Keratinocyte (primary cell): ENCODE data around the gene GPR22. TPM values are rescaled to one million over a fixed set of nuclear protein-coding genes. Genes with fewer than 3 reads are reported as not detected.

Source experiments
- DNase-seq: peaks from one replicate; pipeline ENCODE4 v3.0.0-alpha.2; 2011; ENCODE audit warnings: low read depth, missing footprints, low spot score
- FAIRE-seq: peaks from 2 replicates; lab custom pipeline; 2011; peaks lifted over from hg19 to GRCh38; lab: Jason Lieb, UNC
- H2AFZ ChIP-seq: 2 replicates; pipeline ENCODE4 v1.6.0; 2012; ENCODE audit warnings: low read length, control low read depth, inconsistent platforms; ENCODE audit not compliant: control insufficient read depth
- H3K27ac ChIP-seq: 2 replicates; pipeline ENCODE4 v1.5.1; 2011; ENCODE audit warnings: low read length; ENCODE audit not compliant: control insufficient read depth, insufficient read depth
- H3K27me3 ChIP-seq: 3 replicates; pipeline ENCODE4 v1.6.0; 2011; ENCODE audit warnings: low read length; ENCODE audit not compliant: control insufficient read depth, insufficient read depth; ENCODE audit errors: extremely low read depth
- H3K36me3 ChIP-seq, 2 experiments: 2 replicates in 1 of 2; 3 replicates in 1 of 2; pipeline ENCODE4 v1.5.1; 2011; ENCODE audit warnings: low read length in 2 of 2, mild to moderate bottlenecking in 1 of 2; ENCODE audit not compliant: control insufficient read depth in 2 of 2, insufficient read depth in 2 of 2; ENCODE audit errors: extremely low read depth in 1 of 2
- H3K4me1 ChIP-seq: 3 replicates; pipeline ENCODE4 v1.5.1; 2011; ENCODE audit warnings: low read length; ENCODE audit not compliant: control insufficient read depth, insufficient read depth; ENCODE audit errors: extremely low read depth
- H3K4me2 ChIP-seq: 3 replicates; pipeline ENCODE4 v1.6.0; 2011; ENCODE audit warnings: low read depth, low read length; ENCODE audit not compliant: control insufficient read depth, insufficient read depth; ENCODE audit errors: extremely low read depth
- H3K4me3 ChIP-seq, 3 experiments: fragments of 200-600 bp in 1 of 3; sonication (generic) in 1 of 3; 2 replicates in 2 of 3; 3 replicates in 1 of 3; pipeline ENCODE4 v1.5.1; 2011 to 2016; ENCODE audit warnings: low read length in 3 of 3, mild to moderate bottlenecking in 3 of 3, control low read depth in 2 of 3, inconsistent platforms in 1 of 3, low read depth in 1 of 3, mixed read lengths in 1 of 3, mixed run types in 1 of 3, moderate library complexity in 1 of 3; ENCODE audit not compliant: control insufficient read depth in 2 of 3, insufficient read depth in 2 of 3; ENCODE audit errors: extremely low read depth in 1 of 3
- H3K79me2 ChIP-seq: 2 replicates; pipeline ENCODE4 v1.6.0; 2012; ENCODE audit warnings: low read length; ENCODE audit not compliant: control insufficient read depth, insufficient read depth
- H3K9ac ChIP-seq: 3 replicates; pipeline ENCODE4 v1.6.0; 2011; ENCODE audit warnings: low read length; ENCODE audit not compliant: control insufficient read depth, insufficient read depth; ENCODE audit errors: extremely low read depth
- H3K9me1 ChIP-seq: 3 replicates; pipeline ENCODE4 v1.6.0; 2011; ENCODE audit warnings: low read length; ENCODE audit not compliant: control insufficient read depth, insufficient read depth; ENCODE audit errors: extremely low read depth
- H3K9me3 ChIP-seq: 2 replicates; pipeline ENCODE4 v1.5.1; 2012; ENCODE audit warnings: low read depth, low read length; ENCODE audit not compliant: control insufficient read depth
- H4K20me1 ChIP-seq: 3 replicates; pipeline ENCODE4 v1.6.0; 2011; ENCODE audit warnings: low read length; ENCODE audit not compliant: control insufficient read depth, insufficient read depth; ENCODE audit errors: extremely low read depth
- EZH2 ChIP-seq: IDR thresholded peaks from one replicate; pipeline ENCODE4 v1.6.1; 2012; ENCODE audit warnings: inconsistent platforms, mild to moderate bottlenecking, low read length, moderate library complexity
- dilution Hi-C: fragments of 300-500 bp; cut with MboI; formaldehyde crosslinking; loops from one replicate; pipeline ENCODE4 v1.7.0; 2020; ENCODE audit warnings: low sequenced_read_pairs; ENCODE audit not compliant: extremely low pct_ligation_motif_present
- polyA plus RNA-seq, 5 experiments: library from polyadenylated mRNA; depleted of rRNA in 3 of 5; stranded (reverse) in 3 of 5; stranded (forward) in 1 of 5; unstranded in 1 of 5; fragments of >200 nt; gene quantifications; 1 replicate in 1 of 5; 2 replicates in 3 of 5; 3 replicates in 1 of 5; pipeline versions ENCODE4 v1.2.1 to v1.2.3, GENCODE V29; 2011 to 2012; ENCODE audit warnings: missing spikeins in 2 of 5, low read depth in 1 of 5, low replicate concordance in 1 of 5
- TF ChIP-seq, protein P1 (sequence below), 3 experiments: IDR thresholded peaks in 1 of 3; conservative IDR thresholded peaks in 1 of 3; optimal IDR thresholded peaks in 1 of 3; 2 replicates in 2 of 3; 3 replicates in 1 of 3; pipeline versions ENCODE3 to v1.5.1; 2011; ENCODE audit warnings: low read length in 3 of 3, mild to moderate bottlenecking in 3 of 3, moderate library complexity in 2 of 3, control low read depth in 1 of 3, inconsistent platforms in 1 of 3; ENCODE audit not compliant: insufficient read depth in 2 of 3; ENCODE audit errors: extremely low read depth in 1 of 3

Gene GPR22
- polyA plus RNA-seq, 1 donor (not counting 4 experiments of a cell fraction or from before 2014, with no cell fraction given): not detected

- H2AFZ ChIP-seq: no peak overlapping the region
- peaks cover 4% of the 10 kb centered on the region for H4K20me1 ChIP-seq
- H3K4me1 ChIP-seq: no peaks in the 10 kb centered on the region
- H3K79me2 ChIP-seq: peaks cover 55% of the 10 kb centered on the region
- no peak overlapping the region for H3K27ac ChIP-seq
- dilution Hi-C loops: no loop called here
- H3K36me3 ChIP-seq: no peaks in the 10 kb centered on the region
- DNase-seq (no peak), FAIRE-seq (peak; percentile 20)
- H3K9me1 ChIP-seq: no peaks in the 10 kb centered on the region
- no peaks in the 10 kb centered on the region for H3K9me3 ChIP-seq
- no peaks in the 10 kb centered on the region for H3K27me3 ChIP-seq
- no peak overlapping the region for H3K9ac ChIP-seq
- no peak overlapping the region for H3K4me2 ChIP-seq
- H3K4me3 ChIP-seq: no peak overlapping the region
- TF ChIP-seq, protein P1, sequence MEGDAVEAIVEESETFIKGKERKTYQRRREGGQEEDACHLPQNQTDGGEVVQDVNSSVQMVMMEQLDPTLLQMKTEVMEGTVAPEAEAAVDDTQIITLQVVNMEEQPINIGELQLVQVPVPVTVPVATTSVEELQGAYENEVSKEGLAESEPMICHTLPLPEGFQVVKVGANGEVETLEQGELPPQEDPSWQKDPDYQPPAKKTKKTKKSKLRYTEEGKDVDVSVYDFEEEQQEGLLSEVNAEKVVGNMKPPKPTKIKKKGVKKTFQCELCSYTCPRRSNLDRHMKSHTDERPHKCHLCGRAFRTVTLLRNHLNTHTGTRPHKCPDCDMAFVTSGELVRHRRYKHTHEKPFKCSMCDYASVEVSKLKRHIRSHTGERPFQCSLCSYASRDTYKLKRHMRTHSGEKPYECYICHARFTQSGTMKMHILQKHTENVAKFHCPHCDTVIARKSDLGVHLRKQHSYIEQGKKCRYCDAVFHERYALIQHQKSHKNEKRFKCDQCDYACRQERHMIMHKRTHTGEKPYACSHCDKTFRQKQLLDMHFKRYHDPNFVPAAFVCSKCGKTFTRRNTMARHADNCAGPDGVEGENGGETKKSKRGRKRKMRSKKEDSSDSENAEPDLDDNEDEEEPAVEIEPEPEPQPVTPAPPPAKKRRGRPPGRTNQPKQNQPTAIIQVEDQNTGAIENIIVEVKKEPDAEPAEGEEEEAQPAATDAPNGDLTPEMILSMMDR (optimal IDR thresholded peaks at IDR 0.05 in 1 of 3, IDR thresholded peaks at IDR 0.05 in 1 of 3, conservative IDR thresholded peaks at IDR 0.05 in 1 of 3; ENCODE audit: extremely low read depth in 1 of 3, insufficient read depth in 2 of 3, low read length in 3 of 3): no peak
- TF ChIP-seq EZH2: no peak
Observed at GRCh38 chr7:107494315-107494751, 24.5 kb downstream of the GPR22 start.

DNA sequence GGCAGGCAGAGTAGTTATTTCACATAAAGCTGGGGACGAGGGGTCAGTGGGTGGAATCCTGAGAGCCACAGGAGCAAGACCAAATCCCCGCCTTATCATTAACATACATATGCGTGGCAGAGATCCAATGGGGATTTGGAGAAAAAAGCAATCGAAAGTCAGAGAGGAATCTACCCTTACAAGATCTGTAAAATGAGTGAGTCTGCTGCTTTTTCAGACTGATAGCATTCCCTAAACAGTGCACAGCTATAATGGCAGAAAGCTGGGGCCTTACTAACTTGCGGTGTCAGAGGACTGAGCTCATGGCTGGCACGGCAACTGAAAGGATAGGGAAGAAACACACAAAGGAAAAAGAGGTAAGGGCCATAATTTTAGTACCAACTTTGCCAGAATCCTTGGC is 25.0 kb downstream of the GPR22 start:
- H3K27me3 ChIP-seq: no peaks in the 10 kb centered on the region
- H3K27ac ChIP-seq: no peak overlapping the region
- no peak overlapping the region for H3K4me2 ChIP-seq
- H3K4me1 ChIP-seq: no peaks in the 10 kb centered on the region
- peaks cover 4% of the 10 kb centered on the region for H4K20me1 ChIP-seq
- dilution Hi-C loops: no loop called here
- H2AFZ ChIP-seq: no peak overlapping the region
- H3K9ac ChIP-seq: no peak overlapping the region
- no peaks in the 10 kb centered on the region for H3K36me3 ChIP-seq
- H3K79me2 ChIP-seq: peaks cover 57% of the 10 kb centered on the region
- TF ChIP-seq EZH2: no peak
- TF ChIP-seq, protein P1 (optimal IDR thresholded peaks at IDR 0.05 in 1 of 3, IDR thresholded peaks at IDR 0.05 in 1 of 3, conservative IDR thresholded peaks at IDR 0.05 in 1 of 3; ENCODE audit: extremely low read depth in 1 of 3, insufficient read depth in 2 of 3, low read length in 3 of 3): no peak
- FAIRE-seq: no peak
- H3K4me3 ChIP-seq: no peak overlapping the region
- no peak for DNase-seq
- H3K9me1 ChIP-seq: no peaks in the 10 kb centered on the region
- no peaks in the 10 kb centered on the region for H3K9me3 ChIP-seq
